ENCODE measurements around the gene CACNG8. TPM values are rescaled to one million over a fixed set of nuclear protein-coding genes. Genes with fewer than 3 reads are reported as not detected.

Gene CACNG8
- total and polyA plus RNA-seq, 8 donors = under 0.01 to 0.45 (median 0.01) TPM; not detected in 4

- no peak for TF ChIP-seq POLR2AphosphoS5 (IDR thresholded peaks at IDR 0.05)
- TF ChIP-seq CTCF (IDR thresholded peaks at IDR 0.05) = no peak
- TF ChIP-seq EP300 (IDR thresholded peaks at IDR 0.05) = no peak
- TF ChIP-seq POLR2A (IDR thresholded peaks at IDR 0.05) = no peak
- H3K27me3 ChIP-seq = peaks cover 14 to 86% (median 52%) of the 10 kb centered on the region in 3 donors
- peaks cover 0 to 3% (median 0%) of the 10 kb centered on the region in 4 donors for H3K9me3 ChIP-seq
- H3K36me3 ChIP-seq = no peaks in the 10 kb centered on the region
- no peak for DNase-seq
- no peak overlapping the region for H3K4me3 ChIP-seq
- no peak overlapping the region for H3K27ac ChIP-seq
- intact Hi-C loops (cut with DNase I; ENCODE audit: low total_unique reads) = no loop called here
- H3K4me1 ChIP-seq = peaks cover 6 to 41% (median 27%) of the 10 kb centered on the region in 4 donors
- 79 to 83% (median 82%) methylated on average over 24 of the region's 24 CpGs for WGBS, 5 donors
Observed at GRCh38 chr19:53983457-53984289, 20.9 kb downstream of the CACNG8 start.

DNA sequence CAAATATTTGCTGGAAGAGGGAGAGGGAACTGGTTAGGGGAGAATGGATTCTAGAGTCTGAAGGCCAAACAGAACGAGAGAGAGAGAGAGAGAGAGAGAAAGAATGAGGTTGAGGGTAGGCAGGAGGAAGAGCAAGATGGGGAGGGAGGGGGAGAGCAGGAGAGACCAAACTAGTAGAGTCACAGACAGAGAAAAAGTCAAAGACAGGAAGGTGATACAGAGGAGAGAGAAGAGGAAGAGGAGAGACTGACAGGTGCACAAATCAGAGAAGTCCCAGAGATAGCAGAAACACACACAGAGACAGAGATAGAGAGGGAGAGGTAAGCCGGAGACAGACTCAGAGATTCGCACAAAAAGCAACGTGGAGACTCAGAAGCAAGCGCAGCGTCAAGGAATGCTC, 23.1 kb downstream of the CACNG8 start:
- TF ChIP-seq CTCF (IDR thresholded peaks at IDR 0.05) (no peak), POLR2A (IDR thresholded peaks at IDR 0.05) (no peak), POLR2AphosphoS5 (IDR thresholded peaks at IDR 0.05) (no peak), EP300 (IDR thresholded peaks at IDR 0.05) (no peak)
- intact Hi-C loops (cut with DNase I; ENCODE audit: low total_unique reads) = no loop called here
- H3K9me3 ChIP-seq = peaks cover 0 to under 1% (median 0%) of the 10 kb centered on the region in 4 donors
- peaks cover 12 to 81% (median 31%) of the 10 kb centered on the region in 3 donors for H3K27me3 ChIP-seq
- H3K36me3 ChIP-seq = no peaks in the 10 kb centered on the region
- WGBS, 5 donors = 63 to 71% (median 65%) methylated on average over 6 of the region's 6 CpGs
- DNase-seq = no peak
- peaks cover 0 to 21% (median 13%) of the 10 kb centered on the region in 4 donors for H3K4me1 ChIP-seq
- H3K4me3 ChIP-seq = no peak overlapping the region
- no peak overlapping the region for H3K27ac ChIP-seq

- WGBS, 5 donors = 82 to 90% (median 88%) methylated on average over 6 of the region's 6 CpGs
Observed at GRCh38 chr19:53988981-53989380, 26.2 kb downstream of the CACNG8 start.

More at GRCh38 chr19:53988981-53989380, 26.2 kb downstream of the CACNG8 start:
- Histone ChIP-seq H3K4me3 (no peak overlapping the region), H3K27me3 (peaks cover 17 to 82% (median 34%) of the 10 kb centered on the region in 3 donors), H3K36me3 (no peaks in the 10 kb centered on the region), H3K27ac (no peak overlapping the region), H3K9me3 (no peaks in the 10 kb centered on the region), H3K4me1 (peaks cover 5 to 20% (median 12%) of the 10 kb centered on the region in 4 donors)
- TF ChIP-seq CTCF (IDR thresholded peaks at IDR 0.05) (no peak), POLR2AphosphoS5 (IDR thresholded peaks at IDR 0.05) (no peak), POLR2A (IDR thresholded peaks at IDR 0.05) (no peak), EP300 (IDR thresholded peaks at IDR 0.05) (no peak)
- intact Hi-C loops (cut with DNase I; ENCODE audit: low total_unique reads) = no loop called here
- DNase-seq = no peak

Measured in stomach (tissue), 9 donors.